HL-60/S4 treated with phorbol 12-myristate 13-acetate at 8.2 ng/mL for 4 days and 3 days (cell line): ENCODE measurements around the gene MACROD2.

ENCODE experiments used
- in situ Hi-C: fragments of 300-500 bp; cut with MboI; formaldehyde crosslinking; loops from 2 replicates; pipeline ENCODE4 v1.15.0; 2022; ENCODE audit warnings: low sequenced_read_pairs

The MACROD2 gene

DNA sequence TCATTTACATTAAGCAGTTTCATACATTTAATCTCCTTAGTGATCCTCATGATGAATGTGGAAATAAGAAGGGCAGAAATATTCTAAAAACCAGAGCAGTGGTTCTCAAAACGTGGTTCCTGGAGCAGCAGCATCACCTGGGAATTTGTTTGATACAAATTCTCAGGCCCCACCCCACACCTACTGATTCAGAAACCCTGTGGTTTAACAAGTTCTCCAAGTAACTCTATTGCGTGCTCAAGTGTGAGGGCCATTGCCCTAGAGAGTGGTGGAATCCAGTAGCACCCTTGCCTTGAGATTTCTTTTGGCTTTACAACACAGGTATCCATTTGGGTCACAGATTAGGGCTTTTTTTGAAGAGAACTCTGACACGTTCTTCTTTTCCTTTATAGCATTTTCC is 696.7 kb downstream of the MACROD2 start:
- in situ Hi-C loops, result no loop called here

DNA sequence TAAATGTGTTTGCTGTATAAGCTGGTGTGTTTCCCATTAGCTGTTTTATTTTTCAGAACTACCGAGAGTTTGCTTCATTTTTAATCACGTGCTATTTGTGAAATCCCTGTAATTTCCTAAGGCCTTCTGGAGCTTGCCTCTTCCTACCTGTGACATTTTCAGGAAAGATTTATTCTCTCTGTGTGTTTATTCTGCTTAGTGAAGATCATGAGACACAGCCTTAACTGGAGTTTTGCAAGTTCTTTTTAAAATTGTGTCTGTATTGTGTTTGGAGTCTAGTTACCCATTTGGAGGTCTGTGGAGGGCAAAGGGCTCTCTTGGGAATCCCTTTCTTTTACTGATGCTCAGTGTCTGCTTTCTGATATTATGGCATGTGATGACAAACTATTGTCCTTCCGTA is 701.2 kb downstream of the MACROD2 start:
- in situ Hi-C loops, result no loop called here

GRCh38 chr20:14696937-14697336 is 701.6 kb downstream of the MACROD2 start:
- in situ Hi-C loops, result no loop called here

DNA sequence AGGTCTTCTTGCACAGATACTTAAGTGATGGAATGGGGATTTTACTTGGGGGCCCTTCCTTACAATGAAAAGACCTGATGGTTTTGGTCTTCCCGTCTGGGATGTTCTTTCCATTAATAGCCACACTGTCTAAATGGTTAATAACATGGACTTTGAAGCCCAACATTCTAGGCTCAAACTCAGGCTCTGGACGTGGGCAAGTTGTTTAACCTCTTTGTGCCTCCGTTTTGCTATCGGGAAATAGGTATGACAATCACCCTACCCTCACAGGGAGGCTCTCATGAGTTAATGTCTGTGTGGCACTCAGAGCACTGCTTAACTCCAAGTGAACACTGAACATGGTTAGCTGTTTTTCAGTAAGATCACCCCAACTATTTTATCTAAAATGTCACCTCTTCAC is 702.8 kb downstream of the MACROD2 start:
- in situ Hi-C loops, result no loop called here

GRCh38 chr20:14698605-14699373 is 703.5 kb downstream of the MACROD2 start:
- in situ Hi-C loops, result no loop called here

GRCh38 chr20:14700639-14700960 is 705.3 kb downstream of the MACROD2 start:
- in situ Hi-C loops, result no loop called here

GRCh38 chr20:14701326-14701725 is 706.0 kb downstream of the MACROD2 start:
- in situ Hi-C loops, result no loop called here

DNA sequence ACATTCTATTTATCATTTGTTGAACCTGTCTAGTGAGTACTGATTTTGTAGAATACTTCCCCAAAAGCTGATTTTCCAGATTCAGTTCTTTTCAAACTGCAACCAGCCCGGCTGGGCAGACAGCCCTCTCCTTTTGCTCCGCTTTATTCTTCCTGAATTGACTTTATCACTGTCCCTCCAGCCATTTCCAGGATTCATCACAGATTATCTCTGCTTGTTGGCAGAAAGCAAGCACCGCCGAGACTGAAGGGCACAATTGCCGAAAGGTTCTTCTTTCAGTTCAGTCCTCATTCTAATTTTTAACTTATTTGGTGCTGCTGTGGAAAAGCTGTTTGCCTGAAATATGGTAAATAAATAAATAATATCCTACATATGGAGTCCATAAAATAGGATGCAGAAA is 711.2 kb downstream of the MACROD2 start:
- in situ Hi-C loops, result no loop called here

DNA sequence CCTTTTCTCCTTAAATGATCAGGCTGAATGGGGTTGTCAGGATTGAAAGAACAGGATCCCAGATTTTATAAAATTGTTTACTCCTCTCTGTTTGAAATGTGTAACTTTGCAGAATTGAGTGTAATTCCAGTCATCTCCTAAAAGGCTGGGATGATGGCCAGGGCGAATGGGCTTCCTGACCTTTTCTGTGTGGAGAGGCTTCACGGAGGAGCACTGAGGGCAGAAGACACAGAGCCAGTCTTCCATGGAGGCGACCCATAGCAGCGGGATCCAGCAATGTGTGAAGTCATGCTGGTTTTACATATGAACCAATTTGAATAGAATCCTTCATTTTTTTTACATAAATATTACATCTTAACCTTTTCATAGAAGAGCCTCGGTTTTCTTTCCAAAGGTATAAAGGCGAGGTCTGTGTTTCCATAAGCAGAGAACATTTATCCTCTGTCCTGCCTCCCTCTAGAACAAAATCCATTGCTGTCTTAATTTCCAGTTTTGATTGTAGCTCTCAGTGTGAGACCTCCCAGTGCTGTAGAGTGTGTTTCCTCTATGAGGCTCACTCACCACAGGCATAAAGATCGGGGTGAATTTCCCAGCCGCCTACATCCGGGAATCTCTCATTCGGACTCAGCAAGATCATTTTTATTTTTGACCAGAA is 711.8 kb downstream of the MACROD2 start:
- in situ Hi-C loops, result no loop called here

- in situ Hi-C loops, result no loop called here
Observed at GRCh38 chr20:14707865-14708596, 712.7 kb downstream of the MACROD2 start.

DNA sequence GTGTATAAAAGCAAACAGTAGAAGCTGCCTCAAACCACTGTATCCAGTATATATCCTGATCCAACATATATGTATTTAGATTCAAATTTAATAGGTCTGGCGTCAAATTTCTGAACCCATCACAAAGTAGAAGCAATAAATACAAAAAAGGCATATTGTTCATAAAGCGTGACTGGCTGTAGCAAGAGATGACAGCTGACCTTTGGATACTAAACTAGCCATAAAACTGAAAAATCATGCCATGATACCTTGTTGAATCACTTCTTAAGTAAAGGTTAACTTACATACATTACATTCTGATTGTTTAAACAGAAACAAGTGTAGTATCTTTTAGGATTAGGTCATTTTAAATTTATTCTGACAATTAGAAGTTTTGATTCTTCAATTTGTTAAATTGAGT is 714.1 kb downstream of the MACROD2 start:
- in situ Hi-C loops, result no loop called here

GRCh38 chr20:14710951-14711350 is 715.6 kb downstream of the MACROD2 start:
- in situ Hi-C loops, result no loop called here

DNA sequence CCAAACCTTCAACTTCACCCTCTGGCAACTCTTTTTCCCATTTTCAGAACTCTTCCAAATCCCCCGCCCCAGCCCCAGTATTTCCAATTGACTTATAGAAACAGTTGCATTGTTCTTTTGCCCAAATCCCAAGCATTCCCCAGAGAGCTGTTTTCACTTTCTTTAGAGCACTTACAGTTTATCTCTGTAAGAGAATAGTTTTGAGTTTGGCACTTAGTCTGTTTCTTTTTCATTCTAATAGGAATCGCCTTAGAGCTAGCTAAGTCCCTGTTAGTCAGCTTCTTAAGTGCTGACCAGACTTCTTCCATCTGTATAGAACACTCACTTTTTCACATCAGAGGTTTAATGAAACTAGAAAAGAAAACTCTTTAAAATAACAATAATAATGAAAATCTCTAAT is 716.3 kb downstream of the MACROD2 start:
- in situ Hi-C loops, result no loop called here

- in situ Hi-C loops, result no loop called here
Observed at GRCh38 chr20:14712302-14712739, 717.0 kb downstream of the MACROD2 start.

- in situ Hi-C loops, result no loop called here
Observed at GRCh38 chr20:14715400-14715799, 720.1 kb downstream of the MACROD2 start.

DNA sequence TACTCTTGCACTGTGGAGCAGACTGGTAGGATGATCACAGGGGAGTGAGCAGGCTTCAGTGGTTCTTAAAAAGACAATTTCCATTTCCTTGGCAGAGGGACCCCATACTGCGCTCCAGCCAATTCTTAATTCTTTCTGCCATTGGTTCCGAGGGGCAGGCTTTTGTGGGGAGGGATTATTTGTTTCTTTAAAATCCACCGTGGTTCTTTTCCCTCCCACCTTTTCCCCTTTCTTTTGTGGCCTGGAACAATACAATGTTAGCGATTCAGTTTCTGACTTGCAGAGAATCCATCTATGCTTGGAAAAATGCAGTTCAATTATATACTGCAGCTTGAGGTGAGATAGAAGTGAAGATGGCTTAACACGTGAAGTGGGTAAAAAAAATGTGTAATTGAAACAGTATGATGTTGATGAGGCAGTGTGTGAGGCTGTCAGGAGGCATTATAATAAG is 721.1 kb downstream of the MACROD2 start:
- in situ Hi-C loops, result no loop called here

GRCh38 chr20:14717134-14717999 is 722.1 kb downstream of the MACROD2 start:
- in situ Hi-C loops, result no loop called here

- in situ Hi-C loops, result no loop called here
Observed at GRCh38 chr20:14720251-14720650, 724.9 kb downstream of the MACROD2 start.

GRCh38 chr20:14721926-14722452 is 726.7 kb downstream of the MACROD2 start:
- in situ Hi-C loops, result no loop called here

GRCh38 chr20:14723614-14724013 is 728.3 kb downstream of the MACROD2 start:
- in situ Hi-C loops, result no loop called here

DNA sequence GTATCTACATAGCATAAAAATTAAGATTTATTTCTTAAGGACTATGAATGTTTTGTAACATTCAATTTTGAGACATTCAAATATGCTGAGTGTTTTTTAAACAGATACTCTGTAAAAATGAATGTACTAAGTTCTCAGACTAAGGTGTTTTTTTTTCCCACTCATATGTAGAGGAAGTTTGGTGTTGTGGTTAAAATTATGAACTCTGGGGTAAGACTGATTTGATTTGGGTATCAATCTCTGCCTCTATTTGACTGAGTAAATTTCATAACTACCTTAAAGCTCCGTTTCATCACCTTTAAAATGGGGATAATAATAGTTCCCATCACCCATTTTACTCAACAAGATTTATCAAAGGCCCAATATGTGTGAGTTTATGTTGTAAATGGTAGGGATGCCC is 728.7 kb downstream of the MACROD2 start:
- in situ Hi-C loops, result no loop called here
